Astrocyte (in vitro differentiated cells and primary cell): ENCODE results near the gene ADAMTS9. TPM values are rescaled to one million over a fixed set of nuclear protein-coding genes. Genes with fewer than 3 reads are reported as not detected.

Source experiments
- DNase-seq: peaks from one replicate; pipeline ENCODE4 v3.0.0-alpha.2; 2010; ENCODE audit warnings: low read depth
- FAIRE-seq: peaks from 2 replicates; lab custom pipeline; 2011; peaks lifted over from hg19 to GRCh38; lab: Jason Lieb, UNC
- H2AFZ ChIP-seq: 2 replicates; pipeline ENCODE4 v1.6.0; 2012; ENCODE audit warnings: low read depth, low read length, inconsistent platforms
- H3K27ac ChIP-seq: 2 replicates; pipeline ENCODE4 v1.5.1; 2011; ENCODE audit warnings: low read depth, low read length, inconsistent platforms
- H3K27me3 ChIP-seq: 2 replicates; pipeline ENCODE4 v1.6.0; 2011; ENCODE audit warnings: low read length, inconsistent platforms; ENCODE audit not compliant: insufficient read depth
- H3K36me3 ChIP-seq: 2 replicates; pipeline ENCODE4 v1.5.1; 2011; ENCODE audit warnings: low read length, inconsistent platforms; ENCODE audit not compliant: insufficient read depth
- H3K4me1 ChIP-seq: 2 replicates; pipeline ENCODE4 v1.5.1; 2011; ENCODE audit warnings: low read length, inconsistent platforms; ENCODE audit not compliant: insufficient read depth
- H3K4me2 ChIP-seq: 2 replicates; pipeline ENCODE4 v1.6.0; 2012; ENCODE audit warnings: low read length, inconsistent platforms
- H3K4me3 ChIP-seq: 2 replicates; pipeline ENCODE4 v1.5.1; 2011; ENCODE audit warnings: low read depth, mild to moderate bottlenecking, low read length, inconsistent platforms; ENCODE audit not compliant: insufficient read depth
- H3K79me2 ChIP-seq: 2 replicates; pipeline ENCODE4 v1.6.0; 2012; ENCODE audit warnings: mild to moderate bottlenecking, low read length, inconsistent platforms; ENCODE audit not compliant: insufficient read depth
- H3K9ac ChIP-seq: 2 replicates; pipeline ENCODE4 v1.6.0; 2012; ENCODE audit warnings: mild to moderate bottlenecking, low read length, inconsistent platforms
- H3K9me3 ChIP-seq: 2 replicates; pipeline ENCODE4 v1.5.1; 2012; ENCODE audit warnings: low read depth, mild to moderate bottlenecking, low read length, inconsistent platforms; ENCODE audit not compliant: insufficient read depth
- H4K20me1 ChIP-seq: 2 replicates; pipeline ENCODE4 v1.6.0; 2012; ENCODE audit warnings: low read length, inconsistent platforms; ENCODE audit not compliant: insufficient read depth
- H3K27ac Mint-ChIP-seq: one replicate; pipeline ENCODE4 v1.8.0; 2021; ENCODE audit warnings: mild to moderate bottlenecking, mixed read lengths; ENCODE audit not compliant: unreplicated experiment
- H3K27me3 Mint-ChIP-seq: one replicate; pipeline ENCODE4 v1.8.0; 2021; ENCODE audit warnings: low read depth, mixed read lengths; ENCODE audit not compliant: unreplicated experiment
- H3K36me3 Mint-ChIP-seq: one replicate; pipeline ENCODE4 v1.8.0; 2021; ENCODE audit warnings: low read depth, mixed read lengths; ENCODE audit not compliant: unreplicated experiment
- H3K4me1 Mint-ChIP-seq: one replicate; pipeline ENCODE4 v1.8.0; 2021; ENCODE audit warnings: low read depth, mixed read lengths; ENCODE audit not compliant: unreplicated experiment
- H3K4me3 Mint-ChIP-seq: one replicate; pipeline ENCODE4 v1.8.0; 2021; ENCODE audit warnings: mild to moderate bottlenecking, moderate library complexity, mixed read lengths; ENCODE audit not compliant: unreplicated experiment
- H3K9me3 Mint-ChIP-seq: one replicate; pipeline ENCODE4 v1.8.0; 2021; ENCODE audit warnings: mild to moderate bottlenecking, mixed read lengths; ENCODE audit not compliant: unreplicated experiment
- EZH2 ChIP-seq: IDR thresholded peaks from 2 replicates; pipeline ENCODE4 v1.6.1; 2012; ENCODE audit warnings: mild to moderate bottlenecking, low read length, inconsistent platforms; ENCODE audit not compliant: insufficient read depth
- total RNA-seq: library from RNA; stranded (reverse); gene quantifications from 2 replicates; pipeline ENCODE4 v1.2.1, GENCODE V29; 2021
- TF ChIP-seq, protein P1 (sequence below): IDR thresholded peaks from 2 replicates; pipeline ENCODE4 v1.5.1; 2011; ENCODE audit warnings: low read depth, mild to moderate bottlenecking, inconsistent platforms, low read length, moderate library complexity; ENCODE audit not compliant: insufficient read depth

Gene ADAMTS9
- total RNA-seq, 1 donor from 2014 or later, result 8.3 TPM

DNA sequence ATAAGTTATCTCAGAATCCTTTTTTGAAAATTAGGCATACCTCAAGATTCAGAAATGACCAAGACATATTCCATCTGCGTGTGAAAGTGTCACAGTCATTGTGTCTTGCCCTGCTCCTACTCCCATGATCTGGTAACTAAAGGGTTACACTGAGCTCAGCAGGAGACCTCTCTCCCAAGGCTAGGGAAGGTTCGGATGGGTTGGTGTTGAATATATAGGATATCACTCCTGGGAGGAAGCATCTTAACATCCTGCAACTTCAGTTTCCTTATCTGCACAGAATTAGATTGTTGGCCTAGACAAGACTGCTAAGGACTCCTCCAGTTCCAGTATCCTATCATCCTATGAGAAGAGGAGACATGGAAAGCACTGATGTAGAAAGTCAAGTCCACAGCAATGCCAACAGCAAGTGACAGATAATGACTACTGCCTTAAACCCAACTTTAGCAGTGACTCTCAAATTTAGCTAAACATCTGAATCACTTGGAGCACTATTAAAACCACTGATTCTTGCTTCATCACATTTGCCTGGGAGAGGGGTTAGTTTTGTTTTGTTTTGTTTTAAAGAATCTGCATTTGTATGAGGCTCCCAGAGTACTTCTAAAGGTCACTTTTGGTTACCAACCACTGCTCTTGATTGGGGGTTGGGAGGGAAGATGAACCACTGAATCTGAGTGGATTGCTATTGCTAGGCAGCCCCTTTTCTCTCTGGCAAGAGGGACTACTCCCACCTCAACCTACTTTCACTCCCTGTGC is 9.7 kb downstream of the ADAMTS9 start:
- H3K4me3 ChIP-seq, result no peak overlapping the region
- no peak for DNase-seq
- H3K27me3 ChIP-seq, result no peaks in the 10 kb centered on the region
- no peak overlapping the region for H3K4me3 Mint-ChIP-seq
- peaks cover 10% of the 10 kb centered on the region for H3K36me3 Mint-ChIP-seq
- no peaks in the 10 kb centered on the region for H3K79me2 ChIP-seq
- H3K9me3 ChIP-seq, result no peaks in the 10 kb centered on the region
- H3K9ac ChIP-seq, result no peak overlapping the region
- FAIRE-seq, result no peak
- H3K4me1 ChIP-seq, result peaks cover 4% of the 10 kb centered on the region
- peaks cover 14% of the 10 kb centered on the region for H3K4me1 Mint-ChIP-seq
- no peaks in the 10 kb centered on the region for H4K20me1 ChIP-seq
- H3K27ac ChIP-seq, result no peak overlapping the region
- H3K4me2 ChIP-seq, result no peak overlapping the region
- H3K36me3 ChIP-seq, result no peaks in the 10 kb centered on the region
- no peak overlapping the region for H3K27ac Mint-ChIP-seq
- TF ChIP-seq, protein P1, sequence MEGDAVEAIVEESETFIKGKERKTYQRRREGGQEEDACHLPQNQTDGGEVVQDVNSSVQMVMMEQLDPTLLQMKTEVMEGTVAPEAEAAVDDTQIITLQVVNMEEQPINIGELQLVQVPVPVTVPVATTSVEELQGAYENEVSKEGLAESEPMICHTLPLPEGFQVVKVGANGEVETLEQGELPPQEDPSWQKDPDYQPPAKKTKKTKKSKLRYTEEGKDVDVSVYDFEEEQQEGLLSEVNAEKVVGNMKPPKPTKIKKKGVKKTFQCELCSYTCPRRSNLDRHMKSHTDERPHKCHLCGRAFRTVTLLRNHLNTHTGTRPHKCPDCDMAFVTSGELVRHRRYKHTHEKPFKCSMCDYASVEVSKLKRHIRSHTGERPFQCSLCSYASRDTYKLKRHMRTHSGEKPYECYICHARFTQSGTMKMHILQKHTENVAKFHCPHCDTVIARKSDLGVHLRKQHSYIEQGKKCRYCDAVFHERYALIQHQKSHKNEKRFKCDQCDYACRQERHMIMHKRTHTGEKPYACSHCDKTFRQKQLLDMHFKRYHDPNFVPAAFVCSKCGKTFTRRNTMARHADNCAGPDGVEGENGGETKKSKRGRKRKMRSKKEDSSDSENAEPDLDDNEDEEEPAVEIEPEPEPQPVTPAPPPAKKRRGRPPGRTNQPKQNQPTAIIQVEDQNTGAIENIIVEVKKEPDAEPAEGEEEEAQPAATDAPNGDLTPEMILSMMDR, result no peak
- TF ChIP-seq EZH2, result no peak
- H3K27me3 Mint-ChIP-seq, result peaks cover 26% of the 10 kb centered on the region
- H3K9me3 Mint-ChIP-seq, result peaks cover 1% of the 10 kb centered on the region
- H2AFZ ChIP-seq, result no peak overlapping the region

DNA sequence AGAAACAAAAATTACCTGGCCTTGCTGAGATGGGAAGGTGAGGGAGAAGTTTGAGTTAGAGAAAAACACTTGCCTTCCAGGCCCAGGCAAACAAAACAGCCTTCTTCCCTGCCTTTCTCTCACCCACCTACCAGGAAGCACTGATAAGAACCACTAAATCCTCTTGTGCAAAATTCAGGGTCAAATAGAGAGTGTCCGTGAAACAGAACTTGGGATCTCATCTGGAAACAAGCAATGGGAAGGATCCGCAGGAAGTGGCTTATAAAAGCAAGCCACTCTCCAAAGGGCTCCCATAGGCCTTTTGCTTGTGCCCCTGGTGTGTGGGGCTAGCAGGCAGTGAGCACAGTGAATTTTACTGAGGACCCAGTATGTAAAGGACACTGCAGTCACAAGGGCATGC is 11.0 kb downstream of the ADAMTS9 start:
- Histone ChIP-seq H2AFZ (no peak overlapping the region), H3K27me3 (no peaks in the 10 kb centered on the region), H3K9me3 (no peaks in the 10 kb centered on the region), H4K20me1 (no peaks in the 10 kb centered on the region), H3K9ac (no peak overlapping the region), H3K36me3 (no peaks in the 10 kb centered on the region), H3K27ac (no peak overlapping the region), H3K4me1 (peaks cover 4% of the 10 kb centered on the region), H3K4me3 (no peak overlapping the region), H3K79me2 (no peaks in the 10 kb centered on the region), H3K4me2 (no peak overlapping the region)
- DNase-seq, result no peak
- TF ChIP-seq, protein P1, result no peak
- TF ChIP-seq EZH2, result no peak
- no peak overlapping the region for H3K4me3 Mint-ChIP-seq
- peaks cover 15% of the 10 kb centered on the region for H3K27me3 Mint-ChIP-seq
- H3K9me3 Mint-ChIP-seq, result peaks cover 1% of the 10 kb centered on the region
- H3K4me1 Mint-ChIP-seq, result peaks cover 13% of the 10 kb centered on the region
- H3K27ac Mint-ChIP-seq, result no peak overlapping the region
- peaks cover 8% of the 10 kb centered on the region for H3K36me3 Mint-ChIP-seq
- no peak for FAIRE-seq

DNA sequence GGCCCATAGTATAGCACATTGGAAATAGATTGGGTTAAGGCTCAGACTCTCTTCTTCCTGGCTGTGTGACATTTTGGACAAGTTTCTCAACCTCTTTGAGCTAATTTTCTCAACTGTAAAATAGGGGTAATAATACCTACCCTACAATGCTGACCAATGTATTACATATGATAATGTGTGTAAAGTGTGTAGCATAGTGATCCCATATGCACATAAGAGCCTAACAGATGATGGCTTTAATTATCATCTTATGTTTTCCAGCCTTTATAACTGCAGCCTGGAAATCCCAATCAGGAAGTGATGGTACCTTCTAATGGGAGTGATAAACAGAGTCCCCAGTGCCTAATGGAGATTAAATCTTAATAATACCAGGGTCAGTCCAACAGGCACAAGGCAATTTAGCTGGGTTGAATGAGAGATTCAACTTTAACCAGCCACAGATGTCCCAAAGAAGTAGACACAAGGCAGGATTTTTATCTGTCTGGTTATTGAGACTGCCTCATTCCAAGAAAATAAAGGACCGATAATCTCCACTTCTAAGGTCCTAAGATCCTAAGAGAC is 12.0 kb downstream of the ADAMTS9 start:
- no peaks in the 10 kb centered on the region for H3K79me2 ChIP-seq
- H3K9me3 ChIP-seq, result no peaks in the 10 kb centered on the region
- no peak overlapping the region for H3K4me2 ChIP-seq
- H3K4me1 ChIP-seq, result peaks cover 4% of the 10 kb centered on the region
- Mint-ChIP-seq H3K9me3 (peaks cover 1% of the 10 kb centered on the region), H3K27ac (no peak overlapping the region), H3K4me1 (peaks cover 12% of the 10 kb centered on the region), H3K27me3 (peaks cover 12% of the 10 kb centered on the region), H3K4me3 (no peak overlapping the region), H3K36me3 (peaks cover 6% of the 10 kb centered on the region)
- H3K4me3 ChIP-seq, result no peak overlapping the region
- H3K9ac ChIP-seq, result no peak overlapping the region
- DNase-seq, result no peak
- H4K20me1 ChIP-seq, result no peaks in the 10 kb centered on the region
- FAIRE-seq, result no peak
- no peak overlapping the region for H3K27ac ChIP-seq
- TF ChIP-seq, protein P1, result no peak
- no peak for TF ChIP-seq EZH2
- no peak overlapping the region for H2AFZ ChIP-seq
- H3K27me3 ChIP-seq, result no peaks in the 10 kb centered on the region
- no peaks in the 10 kb centered on the region for H3K36me3 ChIP-seq
